Stimulated activated CD8-positive, alpha-beta memory T cell treated with anti-CD3 and anti-CD28 coated beads, Interleukin-15, amount 100 ng/mL, for 48 hours (primary cell): Measurements from ENCODE around the gene GJB4.
"Not testable (repeated sequence)": the region's sequence is repeated elsewhere in the genome, so short reads cannot be mapped to it uniquely, and the experiment has no call there.

Source experiments
- DNase-seq, 2 donors: peaks; one replicate each; pipeline ENCODE4 v3.0.0-alpha.2; 2020; ENCODE audit warnings: low read depth in 2 of 2

GJB4 gene

DNA sequence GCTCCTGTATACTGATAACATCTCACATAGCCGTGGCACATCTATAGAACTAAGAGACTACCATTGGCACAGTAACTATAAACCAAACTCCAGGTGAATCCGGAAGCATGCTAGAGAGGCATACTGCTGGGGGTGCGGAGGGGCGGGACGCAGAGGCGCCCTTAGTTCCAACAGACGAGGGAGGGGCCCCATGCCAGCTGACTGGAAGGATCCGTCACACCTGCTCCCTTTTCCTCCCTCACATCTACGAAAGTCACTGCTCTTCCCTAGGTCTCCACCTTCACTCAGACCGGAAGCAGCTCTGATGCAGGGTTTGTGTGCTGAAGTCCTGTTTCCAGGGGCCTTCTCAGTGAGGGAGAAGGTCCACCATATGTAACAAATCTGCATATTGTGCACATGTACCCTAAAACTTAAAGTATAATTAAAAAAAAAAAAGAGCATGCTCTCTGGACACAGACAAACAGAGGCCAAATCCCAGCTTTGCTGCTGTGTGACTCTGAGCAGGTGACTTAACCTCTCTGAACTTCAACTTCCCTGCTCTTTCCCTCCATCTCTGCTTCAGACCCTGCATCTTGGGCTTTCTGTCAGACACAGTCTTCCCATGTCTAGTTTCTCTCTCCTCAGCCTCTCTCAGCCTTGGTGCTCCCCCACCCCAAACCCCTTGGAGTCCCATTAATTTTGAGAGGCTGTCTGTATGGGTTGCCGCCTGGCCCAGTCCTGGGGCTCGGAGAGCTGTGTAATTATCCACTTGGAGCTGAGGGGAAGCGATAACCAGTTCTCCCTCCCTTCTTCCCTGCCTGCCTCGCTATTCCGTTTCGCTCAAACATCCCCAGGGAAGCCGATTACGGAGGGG is 12.5 kb upstream of the GJB4 start:
- DNase-seq: no peak

DNA sequence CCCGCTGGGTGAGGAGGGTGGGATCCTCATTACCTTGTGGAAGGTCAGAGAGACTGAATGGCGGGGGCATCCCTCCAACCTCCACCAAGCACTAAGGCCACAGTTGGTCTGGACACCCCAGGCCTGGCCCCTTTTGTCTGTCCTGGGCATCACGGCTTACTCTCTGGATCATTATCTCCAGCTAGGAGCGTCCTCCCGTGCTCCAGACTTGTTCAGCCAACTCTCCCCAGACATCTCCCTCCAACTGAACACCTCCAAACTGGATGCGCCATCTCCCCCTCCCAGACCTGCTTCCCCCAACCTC is 11.9 kb upstream of the GJB4 start:
- no peak for DNase-seq

DNA sequence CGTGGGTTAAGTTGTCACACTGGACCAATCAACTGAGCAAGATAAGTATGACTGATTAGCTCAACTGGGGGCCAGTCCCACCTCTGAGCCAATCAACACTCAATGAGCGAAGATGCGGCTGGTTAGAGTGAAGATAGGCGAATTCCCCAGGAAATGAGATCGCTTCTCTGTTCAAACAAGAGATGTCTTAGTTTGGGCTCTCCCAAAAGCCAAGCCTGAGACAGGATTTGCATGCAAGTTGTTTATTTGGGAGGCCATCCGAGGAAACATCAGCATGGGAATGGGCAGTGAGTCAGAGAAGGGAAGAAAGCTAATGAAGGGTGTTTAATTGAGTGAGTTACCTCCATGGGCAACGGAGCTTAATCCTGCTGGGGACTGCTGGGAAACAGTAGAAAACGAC is 9.5 kb upstream of the GJB4 start:
- no peak for DNase-seq

DNA sequence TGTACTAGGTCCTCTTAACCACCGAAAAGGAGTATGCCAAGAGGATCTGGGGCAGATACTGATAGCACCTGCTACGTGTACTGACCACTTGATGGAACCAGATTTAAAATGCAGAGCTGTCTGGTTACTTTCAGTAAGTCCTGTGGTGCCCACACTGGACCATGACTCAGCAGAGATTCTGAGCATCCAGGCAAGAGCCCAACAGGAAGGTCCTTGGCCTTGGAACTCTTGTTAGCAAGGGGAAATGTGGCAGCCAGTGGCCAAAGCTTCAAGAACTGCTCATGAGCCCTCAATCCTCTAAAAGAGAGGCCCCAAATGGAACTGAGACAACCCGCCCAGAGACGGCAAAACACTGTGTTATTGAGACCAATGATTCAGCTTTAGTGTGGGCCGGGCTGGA is 8.9 kb upstream of the GJB4 start:
- DNase-seq: no peak

DNA sequence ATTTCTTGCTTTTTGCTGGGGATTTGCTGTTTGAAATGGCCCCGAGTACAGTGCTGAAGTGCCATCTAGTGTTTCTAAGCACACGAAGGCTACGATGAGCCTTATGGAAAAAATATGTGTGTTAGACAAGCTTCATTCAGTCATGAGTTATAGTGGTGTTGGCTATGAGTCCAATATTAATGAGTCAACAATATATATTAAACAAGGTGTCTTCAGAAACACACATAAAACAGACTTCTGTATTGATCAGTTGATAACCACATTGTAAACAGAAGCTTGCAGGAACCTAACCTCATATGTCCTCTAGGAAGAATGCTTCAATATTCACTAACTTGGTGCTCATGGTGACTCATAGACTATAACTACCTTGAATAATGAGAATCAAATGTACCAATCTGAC is 6.4 kb upstream of the GJB4 start:
- no peak for DNase-seq

DNA sequence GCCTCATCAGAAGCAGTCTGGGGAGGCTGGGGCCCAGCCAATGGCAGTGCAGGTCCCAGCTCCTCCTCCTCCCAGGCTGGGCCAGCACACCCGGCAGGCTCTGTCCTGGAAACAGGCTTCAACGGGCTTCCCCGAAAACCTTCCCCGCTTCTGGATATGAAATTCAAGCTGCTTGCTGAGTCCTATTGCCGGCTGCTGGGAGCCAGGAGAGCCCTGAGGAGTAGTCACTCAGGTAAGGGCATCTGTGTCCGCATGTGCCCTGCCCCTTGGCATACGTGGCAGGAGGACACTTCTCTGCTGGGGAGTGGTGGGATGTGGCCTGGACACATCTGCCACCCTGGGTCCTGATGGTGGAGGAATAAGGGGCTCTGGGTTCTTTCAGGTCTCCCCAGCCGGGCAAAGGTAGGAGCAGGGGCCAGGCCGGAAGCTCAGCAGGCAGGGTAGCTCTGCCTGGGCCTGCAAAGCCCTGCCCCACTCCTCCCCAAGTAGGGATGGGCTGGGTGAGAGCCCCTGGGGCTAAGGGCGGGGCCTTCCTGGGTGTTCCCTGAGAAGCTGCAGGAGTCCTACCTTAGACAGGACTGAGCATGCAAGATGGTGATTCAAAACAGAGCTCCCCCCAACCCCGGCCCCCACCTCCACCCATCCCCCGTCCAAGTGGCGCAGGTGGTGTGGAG is 4.4 kb upstream of the GJB4 start, which contains the start of gene GJB5:
TSS of gene GJB5 (plus strand) at position 84 of the 674 bp plus-strand sequence. CDS start 2,284 bp downstream, outside the sequence.
- no peak for DNase-seq

DNA sequence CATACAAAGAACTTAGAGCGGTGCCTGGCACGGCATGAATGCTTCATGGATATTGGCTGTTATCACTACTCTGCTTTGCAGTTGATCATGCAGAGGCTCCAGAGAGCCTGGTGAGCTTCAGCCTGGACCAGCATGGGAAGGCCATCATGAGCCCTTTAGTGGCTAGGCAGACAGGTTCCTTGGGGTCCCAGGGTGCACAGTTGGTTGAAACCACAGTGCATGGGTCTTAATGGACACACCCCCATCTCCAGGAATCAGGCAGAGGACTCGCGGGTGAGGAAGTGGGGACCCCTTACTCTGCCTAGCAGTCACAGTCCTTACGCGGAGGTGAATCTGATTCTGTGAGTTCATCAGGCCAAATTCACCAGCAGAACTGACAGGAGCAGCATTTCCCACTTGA is 3.6 kb upstream of the GJB4 start:
- DNase-seq: no peak

DNA sequence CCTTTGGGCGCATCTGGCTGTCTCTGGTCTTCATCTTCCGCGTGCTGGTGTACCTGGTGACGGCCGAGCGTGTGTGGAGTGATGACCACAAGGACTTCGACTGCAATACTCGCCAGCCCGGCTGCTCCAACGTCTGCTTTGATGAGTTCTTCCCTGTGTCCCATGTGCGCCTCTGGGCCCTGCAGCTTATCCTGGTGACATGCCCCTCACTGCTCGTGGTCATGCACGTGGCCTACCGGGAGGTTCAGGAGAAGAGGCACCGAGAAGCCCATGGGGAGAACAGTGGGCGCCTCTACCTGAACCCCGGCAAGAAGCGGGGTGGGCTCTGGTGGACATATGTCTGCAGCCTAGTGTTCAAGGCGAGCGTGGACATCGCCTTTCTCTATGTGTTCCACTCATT is 2.2 kb upstream of the GJB4 start:
- no peak for DNase-seq

DNA sequence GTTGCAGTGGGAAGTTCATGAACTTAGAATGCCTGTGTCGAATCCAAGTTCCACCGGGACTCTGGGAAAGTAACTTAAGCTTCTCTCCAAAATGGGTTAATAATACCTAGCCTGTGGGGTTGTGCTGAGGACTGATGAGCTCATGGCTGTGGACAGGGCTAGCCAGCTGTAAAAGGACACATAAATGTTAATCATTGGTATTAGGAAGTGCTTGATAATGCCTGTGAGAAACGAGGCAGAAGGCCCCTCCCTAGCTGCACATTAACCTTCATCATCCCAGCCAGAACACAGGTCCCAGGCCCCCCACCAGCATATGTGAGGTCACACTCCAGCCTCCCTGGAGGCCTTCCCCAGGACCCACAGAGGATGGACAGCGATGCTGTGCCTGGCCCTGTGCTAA is 789 bp upstream of the GJB4 start:
- DNase-seq: no peak

DNA sequence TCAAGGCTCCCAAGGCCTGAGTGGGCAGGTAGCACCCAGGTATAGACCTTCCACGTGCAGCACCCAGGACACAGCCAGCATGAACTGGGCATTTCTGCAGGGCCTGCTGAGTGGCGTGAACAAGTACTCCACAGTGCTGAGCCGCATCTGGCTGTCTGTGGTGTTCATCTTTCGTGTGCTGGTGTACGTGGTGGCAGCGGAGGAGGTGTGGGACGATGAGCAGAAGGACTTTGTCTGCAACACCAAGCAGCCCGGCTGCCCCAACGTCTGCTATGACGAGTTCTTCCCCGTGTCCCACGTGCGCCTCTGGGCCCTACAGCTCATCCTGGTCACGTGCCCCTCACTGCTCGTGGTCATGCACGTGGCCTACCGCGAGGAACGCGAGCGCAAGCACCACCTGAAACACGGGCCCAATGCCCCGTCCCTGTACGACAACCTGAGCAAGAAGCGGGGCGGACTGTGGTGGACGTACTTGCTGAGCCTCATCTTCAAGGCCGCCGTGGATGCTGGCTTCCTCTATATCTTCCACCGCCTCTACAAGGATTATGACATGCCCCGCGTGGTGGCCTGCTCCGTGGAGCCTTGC is 1.7 kb downstream of the GJB4 start:
- no peak for DNase-seq

DNA sequence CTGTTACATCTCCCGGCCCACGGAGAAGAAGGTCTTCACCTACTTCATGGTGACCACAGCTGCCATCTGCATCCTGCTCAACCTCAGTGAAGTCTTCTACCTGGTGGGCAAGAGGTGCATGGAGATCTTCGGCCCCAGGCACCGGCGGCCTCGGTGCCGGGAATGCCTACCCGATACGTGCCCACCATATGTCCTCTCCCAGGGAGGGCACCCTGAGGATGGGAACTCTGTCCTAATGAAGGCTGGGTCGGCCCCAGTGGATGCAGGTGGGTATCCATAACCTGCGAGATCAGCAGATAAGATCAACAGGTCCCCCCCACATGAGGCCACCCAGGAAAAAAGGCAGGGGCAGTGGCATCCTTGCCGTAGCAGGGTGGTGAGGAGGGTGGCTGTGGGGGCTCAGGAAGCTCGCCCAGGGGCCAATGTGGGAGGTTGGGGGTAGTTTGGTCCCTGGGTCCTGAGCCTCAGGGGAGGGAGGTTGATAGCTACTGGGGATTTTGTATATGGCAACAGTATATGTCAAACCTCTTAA is 2.3 kb downstream of the GJB4 start:
- no peak for DNase-seq

DNA sequence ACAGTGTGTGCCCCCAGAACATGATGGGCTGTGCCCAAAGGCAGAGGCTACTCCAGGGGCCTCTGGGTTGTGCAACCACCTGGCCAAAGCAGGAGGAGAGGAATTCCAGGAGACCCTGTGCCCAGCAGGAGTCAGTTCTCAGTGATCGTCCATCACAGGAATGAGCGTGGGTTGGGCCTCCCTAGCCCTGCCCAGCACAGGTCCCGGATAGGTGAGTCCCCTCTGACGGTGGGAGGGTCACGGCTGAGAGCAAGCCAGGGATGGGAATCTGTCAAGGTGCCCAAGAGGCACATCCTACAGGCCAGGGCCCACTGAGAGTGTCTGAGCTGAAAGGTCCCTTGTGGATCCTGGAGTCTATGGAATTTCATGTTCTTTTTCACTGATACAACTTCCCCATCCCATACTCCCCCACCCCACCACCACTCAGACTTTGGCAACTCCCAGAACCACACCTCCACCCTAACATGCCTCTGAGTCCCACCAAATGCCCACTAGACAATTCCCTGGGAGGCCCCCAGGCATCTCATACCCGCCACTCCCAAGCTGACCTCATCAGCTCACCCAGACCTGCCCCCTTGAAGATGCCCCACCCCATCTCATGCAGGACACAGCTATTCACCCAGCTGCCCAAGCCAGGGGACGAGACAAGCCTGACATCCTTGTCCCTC is 3.1 kb downstream of the GJB4 start:
- no peak for DNase-seq

DNA sequence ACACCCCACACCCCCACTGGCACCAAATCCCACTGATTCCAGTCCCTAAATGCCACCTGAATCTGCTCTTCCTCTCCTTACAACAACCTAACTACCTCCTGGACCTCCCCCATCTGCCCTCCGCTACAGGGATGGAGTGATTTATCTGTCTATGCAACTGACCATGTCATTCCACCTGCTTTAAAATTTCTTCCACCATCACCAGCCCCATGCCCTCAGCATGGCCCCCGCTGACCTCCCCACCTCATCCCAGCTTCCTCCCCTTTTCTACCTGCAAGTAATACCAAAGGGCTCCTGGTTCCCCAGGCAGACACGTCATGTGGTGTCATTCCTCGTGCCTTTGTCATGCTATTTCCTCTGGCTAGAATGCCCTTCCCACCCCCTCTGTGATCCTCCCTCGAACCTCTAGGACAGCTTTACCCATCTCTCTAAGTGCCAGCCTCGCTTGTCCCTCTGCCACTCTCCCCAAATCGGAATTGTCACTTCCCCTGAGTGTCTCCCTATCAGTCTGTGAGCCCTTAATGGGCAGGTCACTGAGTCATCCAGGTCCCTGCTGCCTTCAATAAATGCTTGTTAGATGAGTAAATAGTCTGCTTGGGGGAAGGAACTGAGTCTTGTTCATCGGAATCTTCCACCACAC is 3.7 kb downstream of the GJB4 start:
- no peak for DNase-seq

DNA sequence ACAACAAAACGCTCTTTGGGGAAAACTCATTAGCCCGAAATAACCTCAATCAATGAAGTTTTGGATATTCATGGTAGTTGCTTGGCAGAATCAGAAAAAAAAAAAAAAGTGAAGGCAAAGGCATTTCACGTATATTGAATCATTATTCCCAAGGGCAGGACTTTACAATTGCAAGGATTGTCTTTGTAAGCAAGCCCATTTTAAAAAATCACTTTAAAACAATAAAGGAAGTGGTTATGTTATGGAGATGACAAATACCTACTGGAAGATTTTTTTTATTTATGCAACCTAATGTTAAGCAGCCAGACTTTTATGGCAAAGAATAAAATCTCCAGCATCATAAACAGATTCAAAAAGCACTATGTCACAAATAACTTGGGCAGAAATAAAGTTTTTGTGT is 9.3 kb downstream of the GJB4 start:
- DNase-seq: no peak

DNA sequence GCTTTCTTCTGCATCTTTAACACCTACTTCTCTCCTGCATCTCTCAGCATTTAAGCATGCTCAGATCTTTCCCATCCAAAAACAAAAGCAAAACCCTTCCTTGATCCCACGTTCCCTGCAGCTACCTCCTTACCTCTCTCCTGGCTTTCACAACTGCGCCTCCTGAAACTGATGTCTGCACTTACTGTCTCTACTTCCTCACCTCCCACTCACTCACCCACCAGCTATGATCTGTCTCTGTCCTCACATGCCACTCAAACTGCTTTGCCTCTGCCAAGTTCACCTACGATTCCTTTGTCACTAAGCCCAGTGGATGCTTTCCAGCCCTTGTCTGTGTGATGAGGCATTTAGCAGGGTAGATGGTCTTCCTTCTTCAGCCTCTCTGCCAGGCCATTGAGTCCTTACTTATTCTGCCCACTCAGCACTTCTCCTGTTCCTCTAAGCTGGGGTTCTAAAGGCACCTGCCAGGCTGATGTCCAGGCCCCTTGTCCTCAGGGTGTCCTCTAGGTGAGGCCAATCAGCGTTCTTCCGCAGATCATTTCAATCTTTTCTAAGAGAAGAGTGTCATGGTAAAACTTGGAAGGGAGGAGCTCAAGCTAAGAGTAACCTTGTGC is 11.5 kb downstream of the GJB4 start:
- no peak for DNase-seq

DNA sequence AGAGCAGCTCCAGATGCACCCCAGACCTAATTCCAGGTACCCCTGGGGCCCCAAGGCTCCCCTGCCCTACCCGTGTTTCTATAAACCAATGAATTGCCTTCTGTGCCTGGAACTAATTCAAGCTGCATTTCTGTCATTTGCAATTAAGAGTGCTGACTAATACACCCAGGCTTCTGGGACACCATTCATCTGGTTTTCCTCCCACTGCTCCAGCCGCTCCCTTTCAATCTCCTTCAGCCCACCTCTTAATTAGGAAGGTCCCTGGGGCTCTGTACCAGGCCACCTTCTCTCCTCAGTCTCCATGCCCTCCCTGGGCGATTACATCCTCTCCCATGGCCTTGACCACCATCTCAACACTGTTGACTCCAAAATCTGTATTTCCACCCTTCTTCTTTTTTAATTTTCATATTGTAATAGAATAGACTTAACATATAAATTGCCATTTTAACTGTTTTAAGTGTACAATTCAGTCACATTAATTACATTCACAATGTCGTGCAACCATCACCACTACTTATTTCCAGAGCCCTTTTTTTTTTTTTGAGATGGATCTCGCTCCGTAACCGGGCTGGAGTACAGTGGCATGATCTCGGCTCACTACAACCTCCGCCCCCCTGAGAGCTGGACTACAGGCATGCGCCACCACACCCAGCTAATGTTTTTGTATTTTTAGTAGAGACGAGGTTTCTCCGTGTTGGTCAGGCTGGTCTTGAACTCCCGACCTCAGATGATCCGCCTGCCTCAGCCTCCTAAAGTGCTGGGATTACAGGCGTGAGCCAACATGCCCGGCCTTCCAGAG is 12.2 kb downstream of the GJB4 start:
- no peak for DNase-seq

DNA sequence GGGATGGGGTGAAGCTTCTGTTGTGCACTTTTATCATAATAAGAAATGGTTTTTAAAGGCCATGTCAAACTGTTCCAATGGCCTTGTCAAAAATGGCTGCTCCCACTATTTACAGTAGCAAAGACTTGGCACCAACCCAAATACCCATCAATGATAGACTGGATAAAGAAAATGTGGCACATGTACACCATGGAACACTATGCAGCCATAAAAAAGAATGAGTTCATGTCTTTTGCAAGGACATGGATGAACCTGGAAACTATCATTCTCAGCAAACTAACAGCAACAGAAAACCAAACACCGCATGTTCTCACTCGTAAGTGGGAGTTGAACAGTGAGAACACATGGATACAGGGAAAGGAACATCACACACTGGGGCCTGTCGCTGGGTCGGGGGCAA is 13.6 kb downstream of the GJB4 start:
- DNase-seq: not testable (repeated sequence)

DNA sequence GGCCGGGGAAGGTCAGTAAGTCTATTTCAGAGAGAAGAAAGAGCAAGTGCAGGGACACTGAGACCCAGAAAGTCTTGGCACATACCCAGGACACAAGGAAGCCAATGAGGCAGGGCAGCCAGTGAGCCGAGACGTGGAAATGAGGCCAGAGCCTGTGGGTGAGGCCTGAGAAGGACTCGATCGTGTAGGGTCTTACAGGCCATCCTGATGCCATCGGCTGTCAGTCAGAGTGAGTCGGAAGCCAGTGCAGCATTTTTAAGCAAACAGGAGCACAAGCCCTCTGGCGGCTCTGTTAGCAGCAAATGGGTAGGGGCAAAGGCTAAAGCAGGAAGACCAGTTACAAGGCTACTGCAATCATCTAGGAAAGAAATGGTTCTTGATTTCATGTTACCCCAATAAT is 15.4 kb downstream of the GJB4 start:
- DNase-seq: no peak

DNA sequence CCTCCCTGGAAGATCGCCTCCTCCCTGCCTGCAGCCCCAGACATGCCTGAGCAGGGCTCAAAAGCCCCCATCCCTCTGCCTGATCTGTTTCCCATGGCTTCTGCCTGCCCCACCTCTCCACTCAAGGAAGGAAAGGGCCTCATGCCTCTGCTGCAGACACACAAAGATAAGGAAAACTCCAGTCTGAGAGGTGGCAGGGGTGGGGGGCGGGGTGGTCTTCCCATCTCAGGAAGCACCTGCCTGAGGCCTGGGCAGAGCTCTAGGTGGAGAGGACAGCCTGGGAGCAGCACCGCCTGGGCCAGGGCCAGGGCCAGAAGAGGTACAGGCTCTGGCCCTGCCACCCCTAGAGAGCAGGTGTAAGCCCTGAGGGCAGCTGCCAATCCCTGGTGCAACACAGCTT is 17.4 kb downstream of the GJB4 start:
- no peak for DNase-seq

DNA sequence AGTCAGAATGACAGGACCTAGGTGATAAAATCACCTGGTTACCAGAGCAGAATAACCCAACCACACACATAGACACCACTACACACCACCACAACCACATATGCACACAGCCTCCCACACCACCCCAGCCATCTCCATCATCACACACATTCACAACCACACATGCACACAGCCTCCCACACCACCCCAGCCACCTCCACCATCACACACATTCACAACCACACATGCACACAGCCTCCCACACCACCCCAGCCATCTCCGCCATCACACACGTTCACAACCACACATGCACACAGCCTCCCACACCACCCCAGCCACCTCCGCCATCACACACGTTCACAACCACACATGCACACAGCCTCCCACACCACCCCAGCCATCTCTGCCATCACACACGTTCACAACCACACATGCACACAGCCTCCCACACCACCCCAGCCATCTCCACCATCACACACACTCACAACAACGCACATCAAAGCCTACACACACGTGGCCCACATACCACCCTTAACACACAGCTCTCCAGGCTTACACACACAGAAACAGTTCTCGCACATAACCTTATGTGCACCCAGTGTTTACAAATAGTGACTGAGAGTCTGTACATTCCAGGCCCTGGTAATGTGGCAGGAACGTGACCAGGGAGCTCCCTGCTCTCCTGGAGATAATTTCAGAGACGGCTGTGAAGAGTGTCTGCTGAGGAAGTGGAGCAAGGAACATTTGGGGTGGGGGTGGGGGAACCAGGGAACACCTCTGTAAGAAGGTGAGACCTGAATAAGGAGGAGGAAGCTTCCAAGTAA is 18.2 kb downstream of the GJB4 start:
- DNase-seq: no peak
